SK-N-SH (cell line): Measurements from ENCODE around the gene EOMES. TPM values are rescaled to one million over a fixed set of nuclear protein-coding genes. Genes with fewer than 3 reads are reported as not detected.

Experiments used
- CTCF ChIA-PET: fragments of 300-600, 350-600 bp; formaldehyde crosslinking; extraction: SDS; loops from one replicate; lab custom pipeline; 2021; lab: Yijun Ruan, JAX
- POLR2A ChIA-PET: fragments of 350-600 bp; sonication (Branson Sonifier 250); formaldehyde crosslinking; extraction: SDS; loops from one replicate; lab custom pipeline; 2020; ENCODE audit warnings: antibody characterized with exemption, inconsistent platforms; lab: Yijun Ruan, JAX
- DNase-seq: peaks from one replicate; pipeline ENCODE4 v3.0.0; 2012
- H2AFZ ChIP-seq: fragments of 200-600 bp; sonication (generic); 2 replicates; pipeline ENCODE4 v1.8.1; 2016; ENCODE audit warnings: antibody characterized with exemption, mild to moderate bottlenecking, low read depth
- H3F3A ChIP-seq: fragments of 200-600 bp; sonication (generic); replicated peaks from 2 replicates; pipeline ENCODE3; 2016; ENCODE audit warnings: antibody characterized with exemption, mild to moderate bottlenecking; ENCODE audit not compliant: insufficient read depth
- H3K27ac ChIP-seq, 2 experiments: fragments of 200-500 bp in 1 of 2; fragments of 200-600 bp in 1 of 2; sonication (Bioruptor generic) in 1 of 2; sonication (generic), shearing (Covaris generic) in 1 of 2; 2 replicates each; pipeline versions ENCODE4 v1.5.1 to v1.6.1; 2014 to 2016; ENCODE audit warnings: low read depth in 2 of 2, inconsistent platforms in 1 of 2, low read length in 1 of 2, mild to moderate bottlenecking in 1 of 2, mixed read lengths in 1 of 2
- H3K27me3 ChIP-seq: fragments of 200-600 bp; sonication (generic), shearing (Covaris generic); 2 replicates; pipeline ENCODE4 v1.6.1; 2016; ENCODE audit warnings: mixed run types; ENCODE audit not compliant: insufficient read depth
- H3K36me3 ChIP-seq, 2 experiments: fragments of 200-500 bp in 1 of 2; fragments of 200-600 bp in 1 of 2; sonication (Bioruptor generic) in 1 of 2; sonication (generic) in 1 of 2; replicated peaks in 1 of 2; 2 replicates each; pipeline versions ENCODE3 to v1.5.1; 2014 to 2016; ENCODE audit warnings: low read length in 1 of 2, mild to moderate bottlenecking in 1 of 2; ENCODE audit not compliant: insufficient read depth in 2 of 2, control insufficient read depth in 1 of 2
- H3K4me1 ChIP-seq, 2 experiments: fragments of 200-500 bp in 1 of 2; fragments of 200-600 bp in 1 of 2; sonication (Bioruptor generic) in 1 of 2; sonication (generic), shearing (Covaris generic) in 1 of 2; 2 replicates each; pipeline versions ENCODE4 v1.5.1 to v1.6.1; 2014 to 2016; ENCODE audit warnings: low read depth in 1 of 2, low read length in 1 of 2, mixed run types in 1 of 2; ENCODE audit not compliant: insufficient read depth in 2 of 2, control insufficient read depth in 1 of 2
- H3K4me2 ChIP-seq: fragments of 200-600 bp; sonication (generic), shearing (Covaris generic); 2 replicates; pipeline ENCODE4 v1.6.1; 2017; ENCODE audit warnings: mixed run types
- H3K4me3 ChIP-seq, 2 experiments: fragments of 200-500 bp in 1 of 2; fragments of 200-600 bp in 1 of 2; sonication (Bioruptor generic) in 1 of 2; sonication (generic), shearing (Covaris generic) in 1 of 2; 2 replicates each; pipeline versions ENCODE4 v1.5.1 to v1.8.1; 2014 to 2016; ENCODE audit warnings: low read depth in 2 of 2, inconsistent platforms in 1 of 2, low read length in 1 of 2, mild to moderate bottlenecking in 1 of 2, mixed read lengths in 1 of 2, moderate library complexity in 1 of 2
- H3K79me2 ChIP-seq: fragments of 200-600 bp; sonication (generic); 2 replicates; pipeline ENCODE4 v1.8.1; 2017; ENCODE audit warnings: mild to moderate bottlenecking; ENCODE audit not compliant: insufficient read depth
- H3K9ac ChIP-seq: fragments of 200-600 bp; sonication (generic); 2 replicates; pipeline ENCODE4 v1.6.1; 2017; ENCODE audit warnings: mixed run types
- H3K9me2 ChIP-seq: fragments of 200-600 bp; sonication (generic); 2 replicates; pipeline ENCODE4 v1.6.1; 2017; ENCODE audit warnings: mixed run types
- H3K9me3 ChIP-seq: fragments of 200-600 bp; sonication (generic); 2 replicates; pipeline ENCODE4 v1.6.1; 2017; ENCODE audit warnings: mixed run types, mild to moderate bottlenecking, moderate library complexity
- H4K20me1 ChIP-seq: fragments of 200-600 bp; sonication (generic); 2 replicates; pipeline ENCODE4 v1.6.1; 2017; ENCODE audit warnings: mild to moderate bottlenecking, mixed run types; ENCODE audit not compliant: insufficient read depth
- CHD2 ChIP-seq: fragments of 150-350 bp; IDR thresholded peaks from 2 replicates; pipeline ENCODE4 v1.6.1; 2018; ENCODE audit warnings: low read length; ENCODE audit not compliant: partially characterized antibody
- CTCF ChIP-seq: fragments of 200-600 bp; sonication (generic); IDR thresholded peaks from 2 replicates; pipeline ENCODE4 v1.6.1; 2017; ENCODE audit warnings: antibody characterized with exemption, mild to moderate bottlenecking, moderate library complexity
- ELF1 ChIP-seq: IDR thresholded peaks from 2 replicates; pipeline ENCODE4 v1.4.0; 2012
- EP300 ChIP-seq, 2 experiments: IDR thresholded peaks; 2 replicates each; pipeline versions ENCODE4 v1.4.0 to v1.6.1; 2012; ENCODE audit warnings: borderline replicate concordance in 1 of 2, low read depth in 1 of 2, low read length in 1 of 2
- FOXJ3 ChIP-seq: sonication (generic); formaldehyde crosslinking; IDR thresholded peaks from 2 replicates; pipeline ENCODE4 v1.5.1; 2020; ENCODE audit warnings: mild to moderate bottlenecking, missing genetic modification reagents
- FOXM1 ChIP-seq: IDR thresholded peaks from 2 replicates; pipeline ENCODE4 v1.4.0; 2012; ENCODE audit warnings: low read depth, mild to moderate bottlenecking
- GABPA ChIP-seq: IDR thresholded peaks from 2 replicates; pipeline ENCODE4 v1.4.0; 2012; ENCODE audit warnings: low read depth, mild to moderate bottlenecking
- GATA2 ChIP-seq: sonication (generic); formaldehyde crosslinking; IDR thresholded peaks from 2 replicates; pipeline ENCODE4 v1.5.0; 2020; ENCODE audit warnings: mild to moderate bottlenecking, missing genetic modification reagents
- JUND ChIP-seq: IDR thresholded peaks from 2 replicates; pipeline ENCODE4 v1.4.0; 2012
- MAX ChIP-seq: IDR thresholded peaks from 2 replicates; pipeline ENCODE4 v1.4.0; 2012; ENCODE audit warnings: low read depth
- MXI1 ChIP-seq: IDR thresholded peaks from 2 replicates; pipeline ENCODE4 v1.6.1; 2012; ENCODE audit warnings: mild to moderate bottlenecking, low read depth, low read length, improper control_type of control experiment
- NFIC ChIP-seq: IDR thresholded peaks from 2 replicates; pipeline ENCODE4 v1.4.0; 2012; ENCODE audit warnings: borderline replicate concordance
- NRF1 ChIP-seq: IDR thresholded peaks from 2 replicates; pipeline ENCODE4 v1.6.1; 2012; ENCODE audit warnings: low read depth, mild to moderate bottlenecking, low read length
- PBX3 ChIP-seq: IDR thresholded peaks from 2 replicates; pipeline ENCODE4; 2012
- POLR2AphosphoS5 ChIP-seq: IDR thresholded peaks from 2 replicates; pipeline ENCODE4 v1.6.1; 2012; ENCODE audit warnings: low read depth, low read length
- RCOR1 ChIP-seq: fragments of 150-350 bp; IDR thresholded peaks from 2 replicates; pipeline ENCODE4 v1.6.1; 2017; ENCODE audit warnings: antibody characterized with exemption, low read length
- RFX5 ChIP-seq: IDR thresholded peaks from 2 replicates; pipeline ENCODE4 v1.6.1; 2012; ENCODE audit warnings: mild to moderate bottlenecking, improper control_type of control experiment, low read length
- RXRA ChIP-seq: IDR thresholded peaks from 2 replicates; pipeline ENCODE4 v1.4.0; 2012; ENCODE audit warnings: low read depth, mild to moderate bottlenecking, borderline replicate concordance
- SIN3A ChIP-seq: IDR thresholded peaks from 2 replicates; pipeline ENCODE4 v1.6.1; 2012; ENCODE audit warnings: low read depth, mild to moderate bottlenecking, low read length, moderate library complexity, borderline replicate concordance
- TEAD4 ChIP-seq: IDR thresholded peaks from 2 replicates; pipeline ENCODE4 v1.4.0; 2012; ENCODE audit warnings: mild to moderate bottlenecking, borderline replicate concordance; ENCODE audit not compliant: insufficient read depth
- USF1 ChIP-seq: IDR thresholded peaks from 2 replicates; pipeline ENCODE4 v1.4.0; 2012; ENCODE audit warnings: low read depth, borderline replicate concordance
- USF2 ChIP-seq: fragments of 150-350 bp; IDR thresholded peaks from 2 replicates; pipeline ENCODE4 v1.6.1; 2017; ENCODE audit warnings: antibody characterized with exemption, low read length, low read depth, borderline replicate concordance
- YY1 ChIP-seq: IDR thresholded peaks from 2 replicates; pipeline ENCODE4 v1.4.0; 2012; ENCODE audit warnings: low read depth, mild to moderate bottlenecking
- WGBS: methylation state at CpG from one replicate; pipeline ENCODE4 v1.1.6; 2017; ENCODE audit warnings: low lambda C conversion rate; 5-methylcytosine and 5-hydroxymethylcytosine counted together
- polyA plus RNA-seq, 3 experiments: library from polyadenylated mRNA; depleted of rRNA; stranded (reverse); fragments of >200 nt; gene quantifications; 2 replicates each; pipeline ENCODE4 v1.2.3, GENCODE V29; 2012

EOMES gene
- polyA plus RNA-seq, 1 of the 3 experiments (the other 2 are of a cell fraction), result not detected

GRCh38 chr3:27720899-27721716, 1.0 kb downstream of the EOMES start:
- CTCF ChIA-PET, result interaction anchor here (0.6 to 6.1 kb wide), 7 partner anchors 9 to 610 kb away, joined by 3 to 60 read pairs (median 4); no protein-coding TSS in a partner anchor
- H3K4me2 ChIP-seq, result peak overlapping the region; percentile 68; the same call in 1 of the 2 replicates
- H3K27me3 ChIP-seq, result peaks cover 87% of the 10 kb centered on the region
- 7% methylated on average over 33 of the region's 64 CpGs for WGBS
- H2AFZ ChIP-seq, result no peak overlapping the region
- peak; percentile 39 for DNase-seq
- H3K9me3 ChIP-seq, result no peaks in the 10 kb centered on the region
- POLR2A ChIA-PET, result no interaction called here
- H4K20me1 ChIP-seq, result no peaks in the 10 kb centered on the region
- no peaks in the 10 kb centered on the region for H3F3A ChIP-seq
- no peaks in the 10 kb centered on the region for H3K9me2 ChIP-seq
- peak overlapping the region in 1 of 2 experiments; percentile 35; a peak in 1 of 4 replicates for H3K4me3 ChIP-seq
- H3K9ac ChIP-seq, result no peak overlapping the region
- peaks cover 0 to 4% of the 10 kb centered on the region in 2 experiments; a peak in 1 of 4 replicates for H3K4me1 ChIP-seq
- no peaks in the 10 kb centered on the region for H3K36me3 ChIP-seq
- TF ChIP-seq POLR2AphosphoS5 (no peak), NRF1 (no peak), GATA2 (CRISPR knock-in tag) (no peak), RXRA (no peak), ELF1 (no peak), NFIC (no peak)
- H3K27ac ChIP-seq, result no peak overlapping the region
- no peaks in the 10 kb centered on the region for H3K79me2 ChIP-seq

- no peaks in the 10 kb centered on the region for H3K36me3 ChIP-seq
- no peaks in the 10 kb centered on the region for H3K9me3 ChIP-seq
- peaks cover 4 to 7% of the 10 kb centered on the region in 2 experiments; a peak in 1 of 4 replicates for H3K4me1 ChIP-seq
- no peak overlapping the region for H2AFZ ChIP-seq
- H3K9me2 ChIP-seq, result no peaks in the 10 kb centered on the region
- no peaks in the 10 kb centered on the region for H4K20me1 ChIP-seq
- no peak overlapping the region for H3K4me3 ChIP-seq
- ChIA-PET CTCF (interaction anchor here (0.6 to 6.1 kb wide), 7 partner anchors 7 to 617 kb away, joined by 3 to 60 read pairs (median 3); no protein-coding TSS in a partner anchor), POLR2A (no interaction called here)
- 48% methylated on average over 6 of the region's 6 CpGs for WGBS
- H3K27ac ChIP-seq, result no peak overlapping the region
- H3F3A ChIP-seq, result no peaks in the 10 kb centered on the region
- TF ChIP-seq MAX (no peak), MXI1 (no peak), SIN3A (no peak), CHD2 (no peak), RXRA (no peak), EP300 (IDR thresholded peaks at IDR 0.05; ENCODE audit: borderline replicate concordance in 1 of 2, low read depth in 1 of 2, low read length in 1 of 2) (no peak), GABPA (no peak), YY1 (no peak), NRF1 (no peak), USF2 (no peak), TEAD4 (no peak), CTCF (no peak), RCOR1 (no peak), USF1 (no peak), RFX5 (no peak), JUND (no peak), FOXM1 (no peak), FOXJ3 (CRISPR knock-in tag) (no peak), ELF1 (no peak), PBX3 (no peak)
- no peak overlapping the region for H3K4me2 ChIP-seq
- DNase-seq, result no peak
- peaks cover 88% of the 10 kb centered on the region for H3K27me3 ChIP-seq
- H3K9ac ChIP-seq, result no peak overlapping the region
- no peaks in the 10 kb centered on the region for H3K79me2 ChIP-seq
Measured at GRCh38 chr3:27719314-27720003, 2.7 kb downstream of the EOMES start.
